Adrenal gland (tissue), 12 donors: ENCODE data around the gene SCUBE1. TPM values are rescaled to one million over a fixed set of nuclear protein-coding genes. Genes with fewer than 3 reads are reported as not detected.

ENCODE experiments used
- DNase-seq, 7 donors: peaks; one replicate each; pipeline ENCODE4 v3.0.0-alpha.2; 2019 to 2020
- H3K27ac ChIP-seq, 5 donors: fragments of 200-600 bp; sonication (generic) in 4 of 5; 1 replicate in 3 of 5; 2 replicates in 2 of 5; pipeline versions ENCODE4 v1.5.1 to v1.8.0; 2016 to 2020; ENCODE audit warnings: mild to moderate bottlenecking in 1 of 5
- H3K27me3 ChIP-seq: fragments of 200-600 bp; 2 replicates; pipeline ENCODE4 v1.8.0; 2021
- H3K36me3 ChIP-seq, 2 donors: fragments of 200-600 bp; replicated peaks in 1 of 2; 1 replicate in 1 of 2; 2 replicates in 1 of 2; pipeline versions ENCODE4 v1.5.1 to v1.8.0; 2018 to 2022
- H3K4me1 ChIP-seq, 2 donors: fragments of 200-600 bp; replicated peaks in 1 of 2; 1 replicate in 1 of 2; 2 replicates in 1 of 2; pipeline versions ENCODE4 v1.5.1 to v1.8.0; 2018 to 2021
- H3K4me3 ChIP-seq, 4 donors: fragments of 200-600 bp; sonication (generic) in 3 of 4; one replicate each; pipeline ENCODE4 v1.5.1; 2016 to 2018
- H3K9me3 ChIP-seq, 3 donors: fragments of 200-600 bp; sonication (generic) in 1 of 3; replicated peaks in 1 of 3; 1 replicate in 2 of 3; 2 replicates in 1 of 3; pipeline versions ENCODE4 v1.5.1 to v1.8.0; 2016 to 2021
- POLR2A ChIP-seq, 2 donors: fragments of 450-650 bp; IDR thresholded peaks; one replicate each; pipeline ENCODE4 v1.6.1; 2017; ENCODE audit warnings: antibody characterized with exemption in 2 of 2, mild to moderate bottlenecking in 2 of 2, moderate library complexity in 1 of 2
- WGBS, 4 donors: extraction: QIAGEN DNeasy Blood & Tissue Kit in 2 of 4; methylation state at CpG; one replicate each; pipeline versions ENCODE4 v1.1.5 to v1.1.7; 2013 to 2017; 5-methylcytosine and 5-hydroxymethylcytosine counted together
- intact Hi-C, 2 donors: fragments of 100-400 bp; cut with DNase I; formaldehyde crosslinking; loops; one replicate each; pipeline versions ENCODE4 v1.14.1 to v1.15.0; 2022 to 2023
- polyA plus RNA-seq, 3 donors: library from polyadenylated mRNA; stranded (reverse); fragments of 200-250 nt in 2 of 3; fragments of 350-450 nt in 1 of 3; fragmentation: Illumina TruSeq in 1 of 3; extraction: RNeasy Lipid Tissue Mini Kit (QIAGEN cat#74804) in 1 of 3; gene quantifications; one replicate each; pipeline ENCODE4 v1.2.3, GENCODE V29; 2013 to 2014
- total RNA-seq, 9 donors: library from RNA; depleted of rRNA in 4 of 9; stranded (reverse); fragments of >200 nt in 4 of 9; fragments of 120-200 nt in 1 of 9; fragmentation: NEBNext Ultra II Directional in 1 of 9; extraction: Animal tissue kit (Norgen Biotek cat#: 25700) in 1 of 9; gene quantifications; one replicate each; pipeline versions ENCODE4 v1.1.0 to v1.2.4, GENCODE V29; 2013 to 2023
- TF ChIP-seq, protein P1 (sequence below), 6 experiments: fragments of 450-650 bp in 4 of 6; fragments of 200-600 bp in 2 of 6; sonication (generic) in 1 of 6; IDR thresholded peaks; 1 replicate in 5 of 6; 2 replicates in 1 of 6; pipeline versions ENCODE4 v1.5.1 to v1.8.0; 2016 to 2021; ENCODE audit warnings: antibody characterized with exemption in 6 of 6, mild to moderate bottlenecking in 2 of 6, moderate library complexity in 1 of 6
- donor health status: healthy with polysubstance abuse.
- donor health status: Bipolar disorder and iron deficiency.
- donor health status: DM: yes; HTN: yes; CAD: no.
- donor health status: DM: no; HTN: no; CAD: no.
- donor health status: DM: no; HTN: no; CAD: no.
- donor health status: DM: yes; HTN: yes; CAD: no.

SCUBE1 gene
- total and polyA plus RNA-seq, 12 donors = 1.4 to 34.0 (median 8.8) TPM

DNA sequence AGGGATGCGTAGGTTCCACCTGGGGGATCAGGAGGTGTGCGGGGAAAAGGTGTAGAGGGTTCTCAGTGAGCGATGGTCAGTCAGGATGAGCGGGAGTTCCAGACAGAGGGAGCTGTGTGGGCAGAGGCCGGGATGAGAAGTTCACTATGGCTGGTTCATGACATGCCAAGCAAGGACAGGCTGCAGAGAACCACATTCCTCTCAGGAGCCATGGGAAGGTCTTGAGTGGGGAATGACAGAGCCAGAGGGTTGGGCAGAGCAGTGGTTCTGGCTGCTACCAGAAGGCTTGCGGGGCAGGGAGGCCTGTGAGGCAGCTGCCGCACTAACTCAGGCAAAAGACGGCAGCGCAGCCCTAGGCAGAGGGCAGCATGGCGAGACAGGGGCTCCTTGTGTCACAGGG lies 66.1 kb downstream of the SCUBE1 start:
- no peaks in the 10 kb centered on the region for H3K27me3 ChIP-seq
- H3K27ac ChIP-seq = no peak overlapping the region
- H3K4me3 ChIP-seq = no peak overlapping the region
- intact Hi-C loops = loop anchor here in 1 of 2 donors (10.0 kb wide), 1 partner anchor 108 kb away; no protein-coding TSS in a partner anchor
- TF ChIP-seq, protein P1, sequence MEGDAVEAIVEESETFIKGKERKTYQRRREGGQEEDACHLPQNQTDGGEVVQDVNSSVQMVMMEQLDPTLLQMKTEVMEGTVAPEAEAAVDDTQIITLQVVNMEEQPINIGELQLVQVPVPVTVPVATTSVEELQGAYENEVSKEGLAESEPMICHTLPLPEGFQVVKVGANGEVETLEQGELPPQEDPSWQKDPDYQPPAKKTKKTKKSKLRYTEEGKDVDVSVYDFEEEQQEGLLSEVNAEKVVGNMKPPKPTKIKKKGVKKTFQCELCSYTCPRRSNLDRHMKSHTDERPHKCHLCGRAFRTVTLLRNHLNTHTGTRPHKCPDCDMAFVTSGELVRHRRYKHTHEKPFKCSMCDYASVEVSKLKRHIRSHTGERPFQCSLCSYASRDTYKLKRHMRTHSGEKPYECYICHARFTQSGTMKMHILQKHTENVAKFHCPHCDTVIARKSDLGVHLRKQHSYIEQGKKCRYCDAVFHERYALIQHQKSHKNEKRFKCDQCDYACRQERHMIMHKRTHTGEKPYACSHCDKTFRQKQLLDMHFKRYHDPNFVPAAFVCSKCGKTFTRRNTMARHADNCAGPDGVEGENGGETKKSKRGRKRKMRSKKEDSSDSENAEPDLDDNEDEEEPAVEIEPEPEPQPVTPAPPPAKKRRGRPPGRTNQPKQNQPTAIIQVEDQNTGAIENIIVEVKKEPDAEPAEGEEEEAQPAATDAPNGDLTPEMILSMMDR (IDR thresholded peaks at IDR 0.05) = no peak
- TF ChIP-seq POLR2A (IDR thresholded peaks at IDR 0.05) = no peak
- DNase-seq = no peak
- H3K9me3 ChIP-seq = no peaks in the 10 kb centered on the region
- H3K36me3 ChIP-seq = no peaks in the 10 kb centered on the region
- WGBS, 4 donors = 91 to 94% (median 93%) methylated on average over 5 to 10 of the region's 10 CpGs
- H3K4me1 ChIP-seq = peaks cover 0 to 9% of the 10 kb centered on the region in 2 donors

DNA sequence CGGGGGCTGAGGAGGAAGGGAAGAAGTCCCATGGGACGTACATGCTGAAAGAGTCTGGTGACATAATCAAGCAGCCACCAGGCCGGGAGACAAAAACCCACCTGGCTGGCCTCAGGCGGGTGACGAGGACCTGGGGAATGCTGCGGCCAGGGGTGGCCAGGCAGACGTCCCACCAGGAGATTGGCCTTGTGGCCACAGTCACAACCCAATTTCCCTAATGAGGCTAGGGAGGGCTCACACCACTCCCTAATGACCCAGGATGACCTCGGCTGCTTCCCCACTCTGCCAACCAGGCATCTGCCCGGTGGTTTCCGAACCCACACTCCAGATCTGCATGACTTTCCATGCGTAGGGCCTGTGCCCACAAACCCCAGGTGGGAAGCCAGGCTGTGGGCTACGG lies 66.9 kb downstream of the SCUBE1 start:
- H3K9me3 ChIP-seq = no peaks in the 10 kb centered on the region
- TF ChIP-seq POLR2A (IDR thresholded peaks at IDR 0.05) = no peak
- TF ChIP-seq, protein P1 (IDR thresholded peaks at IDR 0.05) = no peak
- intact Hi-C loops = loop anchor here in 1 of 2 donors (10.0 kb wide), 1 partner anchor 108 kb away; no protein-coding TSS in a partner anchor
- 79 to 98% (median 88%) methylated on average over 9 to 12 of the region's 12 CpGs for WGBS, 4 donors
- H3K4me3 ChIP-seq = no peak overlapping the region
- H3K27ac ChIP-seq = no peak overlapping the region
- DNase-seq = no peak
- no peaks in the 10 kb centered on the region for H3K27me3 ChIP-seq
- peaks cover 0 to 9% of the 10 kb centered on the region in 2 donors for H3K4me1 ChIP-seq
- no peaks in the 10 kb centered on the region for H3K36me3 ChIP-seq

DNA sequence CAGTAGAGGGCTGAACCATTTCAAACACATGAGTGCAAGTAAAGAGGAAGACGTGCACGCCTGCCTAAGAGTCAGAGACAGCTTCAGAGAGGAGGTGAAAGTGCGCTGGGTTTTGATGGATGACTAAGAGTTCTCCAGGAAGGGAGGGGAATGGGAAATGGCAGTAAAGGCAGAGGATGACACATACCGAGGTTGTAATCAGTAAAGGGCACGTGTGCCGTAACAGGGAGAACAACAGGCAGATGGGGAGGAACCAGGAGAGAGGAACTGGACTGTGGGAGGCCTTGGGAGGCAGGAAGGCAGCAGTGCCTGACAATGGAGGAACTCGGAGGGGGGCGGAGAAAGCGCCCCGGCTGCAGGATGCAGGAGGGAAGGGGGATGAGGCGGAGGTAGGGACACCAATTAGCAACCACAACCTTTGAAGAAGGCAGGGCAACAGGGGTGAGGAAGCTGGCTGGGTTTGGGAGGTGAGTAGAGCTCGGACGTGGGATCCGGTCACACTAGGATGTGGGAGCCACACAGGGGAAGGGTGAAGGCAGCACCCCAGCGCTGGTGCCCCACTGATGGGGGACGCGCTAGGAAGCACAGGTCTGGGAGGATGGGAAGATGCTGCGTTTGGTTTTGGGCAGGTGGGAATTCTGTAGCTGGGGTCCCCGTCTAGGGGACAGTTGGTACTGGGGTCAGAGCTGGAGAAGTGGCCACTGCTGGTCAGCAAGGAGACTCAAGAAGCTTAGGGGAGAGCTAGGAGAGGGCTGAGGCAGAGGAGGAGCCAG lies 67.4 kb downstream of the SCUBE1 start:
- Histone ChIP-seq H3K36me3 (no peaks in the 10 kb centered on the region), H3K4me1 (peaks cover 0 to 9% of the 10 kb centered on the region in 2 donors), H3K27me3 (no peaks in the 10 kb centered on the region), H3K27ac (no peak overlapping the region), H3K9me3 (no peaks in the 10 kb centered on the region), H3K4me3 (no peak overlapping the region)
- 63 to 77% (median 72%) methylated on average over 19 of the region's 19 CpGs for WGBS, 4 donors
- intact Hi-C loops = loop anchor here (2.0 to 10.0 kb wide), 3 partner anchors 71 to 111 kb away; no protein-coding TSS in a partner anchor
- TF ChIP-seq, protein P1 (IDR thresholded peaks at IDR 0.05) = no peak
- TF ChIP-seq POLR2A (IDR thresholded peaks at IDR 0.05) = no peak
- DNase-seq = no peak

DNA sequence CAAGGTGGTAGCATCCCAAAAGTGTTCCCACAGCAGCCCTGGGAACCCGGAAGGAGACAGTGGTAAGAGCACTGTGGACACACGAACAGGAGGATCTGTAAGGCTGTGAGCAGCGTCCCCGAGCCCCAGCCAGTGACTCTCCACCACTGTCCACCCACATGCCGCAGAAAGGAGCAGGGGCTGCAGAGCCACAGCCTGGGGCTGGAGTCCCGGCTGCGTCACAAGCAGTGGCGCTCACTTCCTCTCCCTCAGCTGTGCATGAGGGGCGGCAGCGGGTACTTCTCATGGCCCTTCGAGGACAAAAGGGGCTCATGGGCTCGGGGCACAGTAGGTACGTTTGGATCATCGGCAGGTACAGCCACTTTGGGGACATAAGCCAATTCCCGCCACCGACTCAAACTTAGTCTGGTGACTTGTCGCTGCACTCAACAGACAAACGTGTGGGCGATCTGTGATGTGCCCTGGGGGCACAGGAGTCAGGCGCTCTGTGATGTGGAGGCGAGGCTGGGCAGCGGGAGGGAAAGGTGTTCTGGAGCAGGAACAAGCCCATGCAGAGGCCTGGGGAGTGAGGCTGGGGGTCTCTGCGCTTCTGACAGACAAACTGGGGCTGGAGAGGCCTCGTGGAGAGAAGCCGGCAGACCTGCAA lies 68.5 kb downstream of the SCUBE1 start:
- Histone ChIP-seq H3K4me3 (no peak overlapping the region), H3K9me3 (no peaks in the 10 kb centered on the region), H3K4me1 (peaks cover 0 to 9% of the 10 kb centered on the region in 2 donors), H3K27me3 (no peaks in the 10 kb centered on the region), H3K36me3 (no peaks in the 10 kb centered on the region), H3K27ac (no peak overlapping the region)
- DNase-seq = no peak
- intact Hi-C loops = loop anchor here (2.0 to 10.0 kb wide), 4 partner anchors 42 to 112 kb away; no protein-coding TSS in a partner anchor
- 77 to 87% (median 85%) methylated on average over 16 to 25 of the region's 25 CpGs for WGBS, 4 donors
- no peak for TF ChIP-seq POLR2A (IDR thresholded peaks at IDR 0.05)
- TF ChIP-seq, protein P1 (IDR thresholded peaks at IDR 0.05) = no peak
